MCF 10A (cell line): ENCODE data around the gene MED15. TPM values are rescaled to one million over a fixed set of nuclear protein-coding genes. Genes with fewer than 3 reads are reported as not detected.
"Not testable (repeated sequence)": the region's sequence is repeated elsewhere in the genome, so short reads cannot be mapped to it uniquely, and the experiment has no call there.

ENCODE experiments used
- BruUV-seq: library from RNA; stranded (reverse); fragments of 400-500 nt; replicated peaks from 2 replicates; lab custom pipeline; 2021; lab: Mats Ljungman, UMichigan
- CTCF ChIA-PET: fragments of 300-600 bp; sonication (Branson Sonifier 250); formaldehyde crosslinking; extraction: SDS; loops from one replicate; lab custom pipeline; 2021; ENCODE audit warnings: antibody characterized with exemption, inconsistent platforms; lab: Yijun Ruan, JAX
- POLR2A ChIA-PET: fragments of 300-600, 350-650 bp; sonication (Branson Sonifier 250); formaldehyde crosslinking; extraction: SDS; loops from one replicate; lab custom pipeline; 2020; ENCODE audit warnings: antibody characterized with exemption, inconsistent platforms; lab: Yijun Ruan, JAX
- DNase-seq: peaks from one replicate; pipeline ENCODE4 v3.0.0-alpha.2; 2018; ENCODE audit not compliant: unreplicated experiment
- H3K27ac Mint-ChIP-seq: one replicate; pipeline ENCODE4 v1.8.0; 2022; ENCODE audit warnings: mild to moderate bottlenecking, low read depth, mixed read lengths; ENCODE audit not compliant: unreplicated experiment
- H3K27me3 Mint-ChIP-seq: one replicate; pipeline ENCODE4 v1.8.0; 2022; ENCODE audit warnings: mixed read lengths; ENCODE audit not compliant: insufficient read depth, unreplicated experiment
- H3K36me3 Mint-ChIP-seq: one replicate; pipeline ENCODE4 v1.8.0; 2022; ENCODE audit warnings: mild to moderate bottlenecking, moderate library complexity, mixed read lengths; ENCODE audit not compliant: insufficient read depth, unreplicated experiment
- H3K4me1 Mint-ChIP-seq: one replicate; pipeline ENCODE4 v1.8.0; 2022; ENCODE audit warnings: mixed read lengths; ENCODE audit not compliant: insufficient read depth, unreplicated experiment
- H3K4me3 Mint-ChIP-seq: one replicate; pipeline ENCODE4 v1.8.0; 2022; ENCODE audit warnings: mild to moderate bottlenecking, moderate library complexity, mixed read lengths; ENCODE audit not compliant: unreplicated experiment
- H3K9me3 Mint-ChIP-seq: one replicate; pipeline ENCODE4 v1.8.0; 2022; ENCODE audit warnings: mixed read lengths; ENCODE audit not compliant: unreplicated experiment
- intact Hi-C: fragments of 100-400 bp; cut with micrococcal nuclease; formaldehyde crosslinking; loops from 2 replicates; pipeline ENCODE4 v1.14.1; 2022
- total RNA-seq: library from RNA; stranded (reverse); gene quantifications from 2 replicates; pipeline ENCODE4 v1.2.3, GENCODE V29; 2022
- TF ChIP-seq, protein P1 (sequence below): fragments of 200-600 bp; IDR thresholded peaks from one replicate; pipeline ENCODE4 v1.8.0; 2022; ENCODE audit warnings: antibody characterized with exemption, mild to moderate bottlenecking; ENCODE audit not compliant: unreplicated experiment

MED15 gene
- total RNA-seq, 1 experiment from 2014 or later = 122 TPM

DNA sequence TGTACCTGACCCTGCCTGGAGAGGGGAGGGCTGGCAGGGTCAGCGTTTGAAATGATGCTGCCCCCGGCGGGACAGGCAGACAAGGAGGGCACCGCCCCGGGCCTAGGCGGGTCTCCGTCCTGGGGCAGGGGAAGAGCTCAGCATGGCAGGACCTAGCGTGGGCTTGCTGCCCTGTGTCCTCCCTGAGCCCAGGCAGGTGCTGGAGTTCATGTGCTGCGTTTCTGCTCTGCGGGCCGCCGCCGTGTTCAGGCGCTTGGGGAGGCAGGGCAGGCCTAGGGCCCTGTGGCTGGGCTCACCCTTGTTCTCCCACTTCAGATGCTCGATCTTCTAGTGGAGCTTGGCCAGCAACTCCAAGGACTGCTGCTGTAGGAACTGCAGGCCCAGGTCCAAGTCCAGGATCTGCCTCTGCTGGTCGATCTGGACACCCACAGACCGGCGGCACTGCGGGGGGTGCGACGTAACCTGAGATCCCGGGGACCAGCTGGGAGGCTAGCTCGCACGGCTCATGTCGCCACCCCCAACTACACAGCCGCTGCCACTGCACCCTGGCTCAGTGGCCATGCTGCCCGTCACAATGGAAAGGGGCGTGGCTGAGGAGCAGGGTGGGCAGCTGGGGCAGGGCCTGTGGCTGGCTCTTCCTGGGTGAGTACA, 84.4 kb downstream of the MED15 start:
- Mint-ChIP-seq H3K27me3 (peaks cover 16% of the 10 kb centered on the region), H3K4me3 (no peak overlapping the region), H3K4me1 (no peaks in the 10 kb centered on the region), H3K36me3 (peaks cover 3% of the 10 kb centered on the region), H3K27ac (no peak overlapping the region), H3K9me3 (no peaks in the 10 kb centered on the region)
- TF ChIP-seq, protein P1, sequence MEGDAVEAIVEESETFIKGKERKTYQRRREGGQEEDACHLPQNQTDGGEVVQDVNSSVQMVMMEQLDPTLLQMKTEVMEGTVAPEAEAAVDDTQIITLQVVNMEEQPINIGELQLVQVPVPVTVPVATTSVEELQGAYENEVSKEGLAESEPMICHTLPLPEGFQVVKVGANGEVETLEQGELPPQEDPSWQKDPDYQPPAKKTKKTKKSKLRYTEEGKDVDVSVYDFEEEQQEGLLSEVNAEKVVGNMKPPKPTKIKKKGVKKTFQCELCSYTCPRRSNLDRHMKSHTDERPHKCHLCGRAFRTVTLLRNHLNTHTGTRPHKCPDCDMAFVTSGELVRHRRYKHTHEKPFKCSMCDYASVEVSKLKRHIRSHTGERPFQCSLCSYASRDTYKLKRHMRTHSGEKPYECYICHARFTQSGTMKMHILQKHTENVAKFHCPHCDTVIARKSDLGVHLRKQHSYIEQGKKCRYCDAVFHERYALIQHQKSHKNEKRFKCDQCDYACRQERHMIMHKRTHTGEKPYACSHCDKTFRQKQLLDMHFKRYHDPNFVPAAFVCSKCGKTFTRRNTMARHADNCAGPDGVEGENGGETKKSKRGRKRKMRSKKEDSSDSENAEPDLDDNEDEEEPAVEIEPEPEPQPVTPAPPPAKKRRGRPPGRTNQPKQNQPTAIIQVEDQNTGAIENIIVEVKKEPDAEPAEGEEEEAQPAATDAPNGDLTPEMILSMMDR = no peak
- intact Hi-C loops = no loop called here
- BruUV-seq = no TSS peak
- ChIA-PET POLR2A (interaction anchor here (0.7 to 1.2 kb wide), 3 partner anchors 18 to 25 kb away, joined by 3 to 4 read pairs (median 3); no protein-coding TSS in a partner anchor), CTCF (no interaction called here)
- no peak for DNase-seq

DNA sequence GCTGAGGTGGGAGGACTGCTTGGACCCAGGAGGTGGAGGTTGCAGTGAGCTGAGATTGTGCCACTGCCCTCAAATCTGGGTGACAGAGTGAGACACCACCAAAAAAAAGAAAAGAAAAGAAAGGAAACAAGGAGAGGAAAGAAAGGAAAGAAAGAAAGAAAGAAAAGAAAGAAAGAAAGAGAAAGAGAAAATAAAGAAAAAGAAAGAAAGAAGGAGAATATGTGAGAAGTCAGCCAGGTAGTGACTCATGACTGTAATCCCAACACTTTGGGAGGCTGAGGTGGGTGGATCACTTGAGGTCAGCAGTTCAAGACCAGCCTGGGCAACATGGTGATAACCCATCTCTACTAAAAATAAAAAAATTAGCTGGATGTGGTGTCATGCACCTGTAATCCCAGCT, 86.6 kb downstream of the MED15 start:
- H3K36me3 Mint-ChIP-seq, intact Hi-C loops, H3K27ac Mint-ChIP-seq, BruUV-seq, DNase-seq, H3K9me3 Mint-ChIP-seq, H3K4me1 Mint-ChIP-seq, H3K4me3 Mint-ChIP-seq: not testable (repeated sequence)
- CTCF ChIA-PET = interaction anchor here (1.2 kb wide), 2 partner anchors 12 to 138 kb away, joined by 3 to 5 read pairs; no protein-coding TSS in a partner anchor
- peaks cover 16% of the 10 kb centered on the region for H3K27me3 Mint-ChIP-seq
- POLR2A ChIA-PET = interaction anchor here (0.6 kb wide), 1 partner anchor 8 kb away, joined by 3 read pairs; no protein-coding TSS in a partner anchor

GRCh38 chr22:20594486-20594885, 87.1 kb downstream of the MED15 start:
- POLR2A ChIA-PET = interaction anchor here (0.6 kb wide), 1 partner anchor 9 kb away, joined by 3 read pairs; no protein-coding TSS in a partner anchor
- DNase-seq, H3K27ac Mint-ChIP-seq, H3K4me1 Mint-ChIP-seq, H3K36me3 Mint-ChIP-seq, H3K4me3 Mint-ChIP-seq, intact Hi-C loops, BruUV-seq, H3K9me3 Mint-ChIP-seq: not testable (repeated sequence)
- H3K27me3 Mint-ChIP-seq = peaks cover 16% of the 10 kb centered on the region
- CTCF ChIA-PET = interaction anchor here (1.2 kb wide), 1 partner anchor 12 kb away, joined by 5 read pairs; no protein-coding TSS in a partner anchor

- H3K27me3 Mint-ChIP-seq = peaks cover 16% of the 10 kb centered on the region
- no peak overlapping the region for H3K27ac Mint-ChIP-seq
- ChIA-PET POLR2A (interaction anchor here (0.5 kb wide), 1 partner anchor 22 kb away, joined by 4 read pairs; no protein-coding TSS in a partner anchor), CTCF (no interaction called here)
- TF ChIP-seq, protein P1 = no peak
- intact Hi-C loops = no loop called here
- H3K4me3 Mint-ChIP-seq = no peak overlapping the region
- H3K9me3 Mint-ChIP-seq = no peaks in the 10 kb centered on the region
- no peaks in the 10 kb centered on the region for H3K36me3 Mint-ChIP-seq
- H3K4me1 Mint-ChIP-seq = no peaks in the 10 kb centered on the region
- BruUV-seq = no TSS peak
- DNase-seq = no peak
Observed at GRCh38 chr22:20595461-20595860, 88.1 kb downstream of the MED15 start.

- Mint-ChIP-seq H3K27me3 (peaks cover 8% of the 10 kb centered on the region), H3K27ac (no peak overlapping the region), H3K36me3 (no peaks in the 10 kb centered on the region), H3K4me1 (no peaks in the 10 kb centered on the region), H3K9me3 (no peaks in the 10 kb centered on the region), H3K4me3 (no peak overlapping the region)
- BruUV-seq = no TSS peak
- DNase-seq = no peak
- TF ChIP-seq, protein P1 = no peak
- POLR2A ChIA-PET = no interaction called here
- CTCF ChIA-PET = interaction anchor here (0.7 kb wide), 1 partner anchor 17 kb away, joined by 3 read pairs; no protein-coding TSS in a partner anchor
- intact Hi-C loops = no loop called here
Observed at GRCh38 chr22:20599117-20599516, 91.7 kb downstream of the MED15 start.
